Trophoblast cell (in vitro differentiated cells and primary cell): Measurements from ENCODE around the gene LPCAT3.

ENCODE experiments used
- DNase-seq, 2 donors: peaks; one replicate each; pipeline ENCODE4 v3.0.0-alpha.2; 2016
- H2AFZ ChIP-seq: 2 replicates; pipeline ENCODE4 v1.6.1; 2013; ENCODE audit warnings: low read length, moderate library complexity, mild to moderate bottlenecking; ENCODE audit not compliant: insufficient read depth, poor library complexity
- H2AK5ac ChIP-seq: 2 replicates; pipeline ENCODE4 v1.6.1; 2013; ENCODE audit warnings: mild to moderate bottlenecking, low read length
- H2BK120ac ChIP-seq: 2 replicates; pipeline ENCODE4 v1.6.1; 2013; ENCODE audit warnings: low read length, mild to moderate bottlenecking, moderate library complexity; ENCODE audit not compliant: insufficient read depth, poor library complexity
- H2BK12ac ChIP-seq: 2 replicates; pipeline ENCODE4 v1.6.1; 2013; ENCODE audit warnings: mild to moderate bottlenecking, low read length, moderate library complexity
- H2BK5ac ChIP-seq: 2 replicates; pipeline ENCODE4 v1.6.1; 2013; ENCODE audit warnings: low read length, low read depth, moderate library complexity, mild to moderate bottlenecking; ENCODE audit not compliant: poor library complexity
- H3K14ac ChIP-seq: 2 replicates; pipeline ENCODE4 v1.6.1; 2013; ENCODE audit warnings: mild to moderate bottlenecking, low read length
- H3K18ac ChIP-seq: 2 replicates; pipeline ENCODE4 v1.6.1; 2013; ENCODE audit warnings: mild to moderate bottlenecking, low read length
- H3K23ac ChIP-seq: 2 replicates; pipeline ENCODE4 v1.6.1; 2013; ENCODE audit warnings: low read length
- H3K27ac ChIP-seq: 2 replicates; pipeline ENCODE4 v1.5.1; 2013; ENCODE audit warnings: low read depth, mild to moderate bottlenecking, inconsistent platforms, low read length, moderate library complexity
- H3K27me3 ChIP-seq: 2 replicates; pipeline ENCODE4 v1.6.1; 2013; ENCODE audit warnings: inconsistent platforms, mild to moderate bottlenecking, low read length, moderate library complexity; ENCODE audit not compliant: insufficient read depth
- H3K36me3 ChIP-seq, 2 experiments: 1 replicate in 1 of 2; 2 replicates in 1 of 2; pipeline ENCODE4 v1.6.1; 2013; ENCODE audit warnings: low read length in 2 of 2, mild to moderate bottlenecking in 2 of 2, moderate library complexity in 1 of 2; ENCODE audit not compliant: insufficient read depth in 2 of 2, control insufficient read depth in 1 of 2
- H3K4ac ChIP-seq: 2 replicates; pipeline ENCODE4 v1.6.1; 2013; ENCODE audit warnings: low read depth, mild to moderate bottlenecking, low read length, moderate library complexity
- H3K4me1 ChIP-seq, 2 experiments: 1 replicate in 1 of 2; 2 replicates in 1 of 2; pipeline ENCODE4 v1.6.1; 2013; ENCODE audit warnings: low read length in 2 of 2, mild to moderate bottlenecking in 2 of 2, moderate library complexity in 1 of 2; ENCODE audit not compliant: insufficient read depth in 2 of 2, control insufficient read depth in 1 of 2
- H3K4me2 ChIP-seq: 2 replicates; pipeline ENCODE4 v1.6.1; 2013; ENCODE audit warnings: inconsistent platforms, mild to moderate bottlenecking, low read length, moderate library complexity
- H3K4me3 ChIP-seq: 2 replicates; pipeline ENCODE4 v1.5.1; 2013; ENCODE audit warnings: mild to moderate bottlenecking, low read depth, low read length, inconsistent platforms
- H3K79me1 ChIP-seq: one replicate; pipeline ENCODE4 v1.6.1; 2013; ENCODE audit warnings: low read length
- H3K79me2 ChIP-seq: 2 replicates; pipeline ENCODE4 v1.6.1; 2013; ENCODE audit warnings: low read length, mild to moderate bottlenecking; ENCODE audit not compliant: control insufficient read depth, insufficient read depth, poor library complexity
- H3K9ac ChIP-seq: 2 replicates; pipeline ENCODE4 v1.6.1; 2013; ENCODE audit warnings: mild to moderate bottlenecking, low read length
- H3K9me3 ChIP-seq: 2 replicates; pipeline ENCODE4 v1.6.1; 2013; ENCODE audit warnings: low read depth, mild to moderate bottlenecking, control low read depth, inconsistent platforms, low read length; ENCODE audit not compliant: insufficient read depth
- H4K12ac ChIP-seq: 2 replicates; pipeline ENCODE4 v1.6.1; 2013; ENCODE audit warnings: low read depth, mild to moderate bottlenecking, low read length, moderate library complexity
- H4K8ac ChIP-seq: 2 replicates; pipeline ENCODE4 v1.6.1; 2013; ENCODE audit warnings: low read depth, mild to moderate bottlenecking, low read length, moderate library complexity
- H4K91ac ChIP-seq: one replicate; pipeline ENCODE4 v1.6.1; 2013; ENCODE audit warnings: low read depth, mild to moderate bottlenecking, low read length, moderate library complexity
- WGBS: extraction: QIAGEN DNeasy Blood & Tissue Kit; methylation state at CpG from one replicate; pipeline ENCODE4 v1.1.7; 2013; ENCODE audit warnings: missing lambda C conversion rate; ENCODE audit not compliant: insufficient read length, insufficient coverage; ENCODE audit errors: extremely low coverage; 5-methylcytosine and 5-hydroxymethylcytosine counted together

The LPCAT3 gene

GRCh38 chr12:6978611-6979011 lies 39.7 kb downstream of the LPCAT3 start:
- Histone ChIP-seq H2AFZ (no peak overlapping the region), H3K9ac (no peak overlapping the region), H3K4ac (no peak overlapping the region), H3K9me3 (no peaks in the 10 kb centered on the region), H3K4me2 (no peak overlapping the region), H3K14ac (no peak overlapping the region), H3K79me2 (no peaks in the 10 kb centered on the region), H2AK5ac (no peak overlapping the region), H3K27me3 (no peaks in the 10 kb centered on the region), H4K12ac (no peak overlapping the region), H2BK12ac (no peak overlapping the region), H2BK5ac (no peak overlapping the region), H3K36me3 (peaks cover 42 to 71% of the 10 kb centered on the region in 2 experiments), H2BK120ac (no peak overlapping the region), H3K4me1 (peaks cover 8 to 14% of the 10 kb centered on the region in 2 experiments), H3K23ac (no peak overlapping the region), H3K18ac (no peak overlapping the region), H3K79me1 (no peaks in the 10 kb centered on the region), H4K8ac (no peak overlapping the region), H3K27ac (no peak overlapping the region), H3K4me3 (no peak overlapping the region), H4K91ac (no peak overlapping the region)
- no CpG with 5 or more reads among the region's 3 CpGs for WGBS
- no peak for DNase-seq

GRCh38 chr12:6978188-6978587 lies 40.1 kb downstream of the LPCAT3 start:
- Histone ChIP-seq H3K9me3 (no peaks in the 10 kb centered on the region), H3K23ac (no peak overlapping the region), H2BK120ac (no peak overlapping the region), H2BK5ac (no peak overlapping the region), H4K91ac (no peak overlapping the region), H3K4me3 (no peak overlapping the region), H3K36me3 (peaks cover 42 to 71% of the 10 kb centered on the region in 2 experiments), H3K79me2 (no peaks in the 10 kb centered on the region), H3K4me2 (no peak overlapping the region), H2AFZ (no peak overlapping the region), H3K14ac (no peak overlapping the region), H3K4ac (no peak overlapping the region), H4K8ac (no peak overlapping the region), H3K27ac (no peak overlapping the region), H3K79me1 (no peaks in the 10 kb centered on the region), H3K18ac (no peak overlapping the region), H3K4me1 (peaks cover 8 to 14% of the 10 kb centered on the region in 2 experiments), H3K27me3 (no peaks in the 10 kb centered on the region), H3K9ac (no peak overlapping the region), H2AK5ac (no peak overlapping the region), H2BK12ac (no peak overlapping the region), H4K12ac (no peak overlapping the region)
- no peak for DNase-seq
- no CpG with 5 or more reads among the region's 6 CpGs for WGBS

GRCh38 chr12:6977653-6978052 lies 40.6 kb downstream of the LPCAT3 start:
- no peak overlapping the region for H2AK5ac ChIP-seq
- no CpG with 5 or more reads among the region's 10 CpGs for WGBS
- H3K14ac ChIP-seq, result no peak overlapping the region
- H3K79me1 ChIP-seq, result no peaks in the 10 kb centered on the region
- no peak overlapping the region for H2AFZ ChIP-seq
- no peak overlapping the region for H3K4me2 ChIP-seq
- no peaks in the 10 kb centered on the region for H3K27me3 ChIP-seq
- no peak overlapping the region for H3K9ac ChIP-seq
- no peak for DNase-seq
- no peak overlapping the region for H2BK12ac ChIP-seq
- H3K4me3 ChIP-seq, result no peak overlapping the region
- H3K79me2 ChIP-seq, result no peaks in the 10 kb centered on the region
- no peak overlapping the region for H3K4ac ChIP-seq
- no peak overlapping the region for H3K18ac ChIP-seq
- H3K9me3 ChIP-seq, result no peaks in the 10 kb centered on the region
- no peak overlapping the region for H4K8ac ChIP-seq
- H4K91ac ChIP-seq, result no peak overlapping the region
- H3K36me3 ChIP-seq, result peaks cover 42 to 71% of the 10 kb centered on the region in 2 experiments
- H2BK120ac ChIP-seq, result no peak overlapping the region
- no peak overlapping the region for H3K23ac ChIP-seq
- H3K27ac ChIP-seq, result no peak overlapping the region
- H2BK5ac ChIP-seq, result no peak overlapping the region
- peaks cover 8 to 14% of the 10 kb centered on the region in 2 experiments for H3K4me1 ChIP-seq
- H4K12ac ChIP-seq, result no peak overlapping the region

DNA sequence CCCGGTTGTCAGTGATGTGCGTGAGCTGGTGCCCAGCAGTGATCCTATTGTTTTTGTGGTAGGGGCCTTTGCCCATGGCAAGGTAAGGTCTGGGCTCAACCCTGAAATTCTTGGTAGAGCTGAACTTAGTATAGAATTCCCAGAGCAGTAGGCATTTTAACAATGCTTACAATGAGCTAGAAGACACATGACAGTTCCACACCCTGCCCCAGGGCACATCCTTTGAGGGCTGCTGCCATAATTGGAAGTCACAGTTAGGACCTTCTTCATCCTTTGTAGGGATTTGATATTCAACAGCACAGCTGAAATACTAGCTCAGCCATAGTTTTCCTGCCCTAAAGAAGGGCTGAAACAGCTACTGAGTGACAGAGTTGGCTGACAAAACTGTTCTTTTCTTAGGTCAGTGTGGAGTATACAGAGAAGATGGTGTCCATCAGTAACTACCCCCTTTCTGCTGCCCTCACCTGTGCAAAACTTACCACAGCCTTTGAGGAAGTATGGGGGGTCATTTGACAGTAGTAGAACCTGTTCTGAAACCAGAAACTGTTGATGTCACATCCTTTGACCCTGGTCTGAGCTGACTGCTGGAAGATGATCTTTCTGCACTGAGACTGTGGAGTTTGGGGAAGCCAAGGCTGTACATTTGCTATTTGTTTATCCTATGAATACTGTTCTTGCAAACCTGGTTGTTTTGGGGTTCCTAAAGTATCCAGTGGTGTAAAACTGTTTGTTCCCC lies 42.8 kb downstream of the LPCAT3 start:
- Histone ChIP-seq H2BK5ac (no peak overlapping the region), H3K27me3 (no peaks in the 10 kb centered on the region), H2BK12ac (no peak overlapping the region), H2AK5ac (no peak overlapping the region), H2BK120ac (no peak overlapping the region), H3K79me2 (no peaks in the 10 kb centered on the region), H3K9ac (no peak overlapping the region), H3K18ac (no peak overlapping the region), H3K4me2 (peak overlapping the region; percentile 15), H3K9me3 (no peaks in the 10 kb centered on the region), H3K36me3 (peaks cover 35 to 53% of the 10 kb centered on the region in 2 experiments), H3K27ac (no peak overlapping the region), H3K79me1 (peaks cover 3% of the 10 kb centered on the region), H3K4me3 (no peak overlapping the region), H4K12ac (no peak overlapping the region), H3K23ac (no peak overlapping the region), H3K14ac (no peak overlapping the region), H3K4me1 (peaks cover 8 to 14% of the 10 kb centered on the region in 2 experiments), H4K8ac (no peak overlapping the region), H3K4ac (no peak overlapping the region), H2AFZ (no peak overlapping the region), H4K91ac (no peak overlapping the region)
- no CpG with 5 or more reads among the region's 2 CpGs for WGBS
- peak; percentile 38 to 57 for DNase-seq
